ENCODE measurements around the gene QKI. TPM values are rescaled to one million over a fixed set of nuclear protein-coding genes. Genes with fewer than 3 reads are reported as not detected.
A peak's percentile ranks its signal among the peaks of the same experiment; 100 is the strongest.

The QKI gene
- total RNA-seq, 1 donor from 2014 or later, result 88.4 TPM

- no peak for DNase-seq (ENCODE audit: low spot score, unreplicated experiment)
- no peaks in the 10 kb centered on the region for H3K27me3 Mint-ChIP-seq
- no peak overlapping the region for H3K4me3 Mint-ChIP-seq (ENCODE audit: low read depth)
- H3K9me3 Mint-ChIP-seq (ENCODE audit: low read depth), result no peaks in the 10 kb centered on the region
- no peak for TF ChIP-seq CTCF (IDR thresholded peaks at IDR 0.05; ENCODE audit: unreplicated experiment)
- peaks cover 23% of the 10 kb centered on the region for H3K36me3 Mint-ChIP-seq (ENCODE audit: insufficient read depth)
- no peak overlapping the region for H3K27ac Mint-ChIP-seq
- no peaks in the 10 kb centered on the region for H3K4me1 Mint-ChIP-seq (ENCODE audit: low read depth)
Observed at GRCh38 chr6:163563318-163563717, 148.8 kb downstream of the QKI start.

GRCh38 chr6:163564534-163564933 is 150.0 kb downstream of the QKI start:
- no peaks in the 10 kb centered on the region for H3K9me3 Mint-ChIP-seq (ENCODE audit: low read depth)
- no peaks in the 10 kb centered on the region for H3K27me3 Mint-ChIP-seq
- peaks cover 17% of the 10 kb centered on the region for H3K36me3 Mint-ChIP-seq (ENCODE audit: insufficient read depth)
- no peak for DNase-seq (ENCODE audit: low spot score, unreplicated experiment)
- TF ChIP-seq CTCF (IDR thresholded peaks at IDR 0.05; ENCODE audit: unreplicated experiment), result no peak
- H3K4me3 Mint-ChIP-seq (ENCODE audit: low read depth), result no peak overlapping the region
- H3K4me1 Mint-ChIP-seq (ENCODE audit: low read depth), result no peaks in the 10 kb centered on the region
- H3K27ac Mint-ChIP-seq, result peak overlapping the region; percentile 20

GRCh38 chr6:163565140-163565539 is 150.6 kb downstream of the QKI start:
- no peak for DNase-seq (ENCODE audit: low spot score, unreplicated experiment)
- peaks cover 18% of the 10 kb centered on the region for H3K36me3 Mint-ChIP-seq (ENCODE audit: insufficient read depth)

GRCh38 chr6:163566056-163566455 is 151.5 kb downstream of the QKI start:
- Mint-ChIP-seq H3K27me3 (no peaks in the 10 kb centered on the region), H3K4me1 (ENCODE audit: low read depth) (peaks cover under 1% of the 10 kb centered on the region), H3K4me3 (ENCODE audit: low read depth) (no peak overlapping the region), H3K27ac (no peak overlapping the region), H3K36me3 (ENCODE audit: insufficient read depth) (peaks cover 26% of the 10 kb centered on the region), H3K9me3 (ENCODE audit: low read depth) (peaks cover 6% of the 10 kb centered on the region)
- no peak for TF ChIP-seq CTCF (IDR thresholded peaks at IDR 0.05; ENCODE audit: unreplicated experiment)
- no peak for DNase-seq (ENCODE audit: low spot score, unreplicated experiment)

More at GRCh38 chr6:163565140-163565539, 150.6 kb downstream of the QKI start:
- Mint-ChIP-seq H3K27me3 (no peaks in the 10 kb centered on the region), H3K4me3 (ENCODE audit: low read depth) (no peak overlapping the region), H3K9me3 (ENCODE audit: low read depth) (no peaks in the 10 kb centered on the region), H3K27ac (no peak overlapping the region), H3K4me1 (ENCODE audit: low read depth) (no peaks in the 10 kb centered on the region)
- no peak for TF ChIP-seq CTCF (IDR thresholded peaks at IDR 0.05; ENCODE audit: unreplicated experiment)

GRCh38 chr6:163568275-163568674 is 153.8 kb downstream of the QKI start:
- Mint-ChIP-seq H3K4me3 (ENCODE audit: low read depth) (no peak overlapping the region), H3K27ac (no peak overlapping the region), H3K36me3 (ENCODE audit: insufficient read depth) (peaks cover 31% of the 10 kb centered on the region), H3K27me3 (no peaks in the 10 kb centered on the region), H3K4me1 (ENCODE audit: low read depth) (peaks cover 13% of the 10 kb centered on the region), H3K9me3 (ENCODE audit: low read depth) (peaks cover 6% of the 10 kb centered on the region)
- no peak for DNase-seq (ENCODE audit: low spot score, unreplicated experiment)
- no peak for TF ChIP-seq CTCF (IDR thresholded peaks at IDR 0.05; ENCODE audit: unreplicated experiment)

Measured in progenitor cell of endocrine pancreas (in vitro differentiated cells).